Neural cell (in vitro differentiated cells): ENCODE results near the gene STT3B.

Experiments used
- SMC3 ChIP-seq: fragments of 450-650 bp; conservative IDR thresholded peaks from 2 replicates; pipeline ENCODE4 v1.6.1; 2014; ENCODE audit warnings: antibody characterized with exemption, mild to moderate bottlenecking, moderate library complexity; ENCODE audit not compliant: poor library complexity
- TF ChIP-seq, protein P1 (sequence below): fragments of 450-650 bp; IDR thresholded peaks from 2 replicates; pipeline ENCODE4 v1.5.1; 2014; ENCODE audit warnings: antibody characterized with exemption, mild to moderate bottlenecking, moderate library complexity; ENCODE audit not compliant: poor library complexity, severe bottlenecking
- TF ChIP-seq, protein P2 (sequence below): IDR thresholded peaks from 2 replicates; pipeline ENCODE4 v1.6.1; 2012; ENCODE audit warnings: borderline replicate concordance

- TF ChIP-seq, protein P1, sequence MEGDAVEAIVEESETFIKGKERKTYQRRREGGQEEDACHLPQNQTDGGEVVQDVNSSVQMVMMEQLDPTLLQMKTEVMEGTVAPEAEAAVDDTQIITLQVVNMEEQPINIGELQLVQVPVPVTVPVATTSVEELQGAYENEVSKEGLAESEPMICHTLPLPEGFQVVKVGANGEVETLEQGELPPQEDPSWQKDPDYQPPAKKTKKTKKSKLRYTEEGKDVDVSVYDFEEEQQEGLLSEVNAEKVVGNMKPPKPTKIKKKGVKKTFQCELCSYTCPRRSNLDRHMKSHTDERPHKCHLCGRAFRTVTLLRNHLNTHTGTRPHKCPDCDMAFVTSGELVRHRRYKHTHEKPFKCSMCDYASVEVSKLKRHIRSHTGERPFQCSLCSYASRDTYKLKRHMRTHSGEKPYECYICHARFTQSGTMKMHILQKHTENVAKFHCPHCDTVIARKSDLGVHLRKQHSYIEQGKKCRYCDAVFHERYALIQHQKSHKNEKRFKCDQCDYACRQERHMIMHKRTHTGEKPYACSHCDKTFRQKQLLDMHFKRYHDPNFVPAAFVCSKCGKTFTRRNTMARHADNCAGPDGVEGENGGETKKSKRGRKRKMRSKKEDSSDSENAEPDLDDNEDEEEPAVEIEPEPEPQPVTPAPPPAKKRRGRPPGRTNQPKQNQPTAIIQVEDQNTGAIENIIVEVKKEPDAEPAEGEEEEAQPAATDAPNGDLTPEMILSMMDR: no peak
- TF ChIP-seq, protein P2, sequence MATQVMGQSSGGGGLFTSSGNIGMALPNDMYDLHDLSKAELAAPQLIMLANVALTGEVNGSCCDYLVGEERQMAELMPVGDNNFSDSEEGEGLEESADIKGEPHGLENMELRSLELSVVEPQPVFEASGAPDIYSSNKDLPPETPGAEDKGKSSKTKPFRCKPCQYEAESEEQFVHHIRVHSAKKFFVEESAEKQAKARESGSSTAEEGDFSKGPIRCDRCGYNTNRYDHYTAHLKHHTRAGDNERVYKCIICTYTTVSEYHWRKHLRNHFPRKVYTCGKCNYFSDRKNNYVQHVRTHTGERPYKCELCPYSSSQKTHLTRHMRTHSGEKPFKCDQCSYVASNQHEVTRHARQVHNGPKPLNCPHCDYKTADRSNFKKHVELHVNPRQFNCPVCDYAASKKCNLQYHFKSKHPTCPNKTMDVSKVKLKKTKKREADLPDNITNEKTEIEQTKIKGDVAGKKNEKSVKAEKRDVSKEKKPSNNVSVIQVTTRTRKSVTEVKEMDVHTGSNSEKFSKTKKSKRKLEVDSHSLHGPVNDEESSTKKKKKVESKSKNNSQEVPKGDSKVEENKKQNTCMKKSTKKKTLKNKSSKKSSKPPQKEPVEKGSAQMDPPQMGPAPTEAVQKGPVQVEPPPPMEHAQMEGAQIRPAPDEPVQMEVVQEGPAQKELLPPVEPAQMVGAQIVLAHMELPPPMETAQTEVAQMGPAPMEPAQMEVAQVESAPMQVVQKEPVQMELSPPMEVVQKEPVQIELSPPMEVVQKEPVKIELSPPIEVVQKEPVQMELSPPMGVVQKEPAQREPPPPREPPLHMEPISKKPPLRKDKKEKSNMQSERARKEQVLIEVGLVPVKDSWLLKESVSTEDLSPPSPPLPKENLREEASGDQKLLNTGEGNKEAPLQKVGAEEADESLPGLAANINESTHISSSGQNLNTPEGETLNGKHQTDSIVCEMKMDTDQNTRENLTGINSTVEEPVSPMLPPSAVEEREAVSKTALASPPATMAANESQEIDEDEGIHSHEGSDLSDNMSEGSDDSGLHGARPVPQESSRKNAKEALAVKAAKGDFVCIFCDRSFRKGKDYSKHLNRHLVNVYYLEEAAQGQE: no peak
- TF ChIP-seq SMC3: no peak
Observed at GRCh38 chr3:31653464-31653863, 120.7 kb downstream of the STT3B start.
